GM18519 (cell line): ENCODE measurements around the gene CACNA1S.

Experiments used
- ATAC-seq: cut with Tn5 transposase; IDR thresholded peaks from one replicate; pipeline ENCODE4 v1.9.1; 2021; ENCODE audit warnings: mild to moderate bottlenecking, moderate library complexity; ENCODE audit not compliant: unreplicated experiment, low FRiP score

Gene CACNA1S

DNA sequence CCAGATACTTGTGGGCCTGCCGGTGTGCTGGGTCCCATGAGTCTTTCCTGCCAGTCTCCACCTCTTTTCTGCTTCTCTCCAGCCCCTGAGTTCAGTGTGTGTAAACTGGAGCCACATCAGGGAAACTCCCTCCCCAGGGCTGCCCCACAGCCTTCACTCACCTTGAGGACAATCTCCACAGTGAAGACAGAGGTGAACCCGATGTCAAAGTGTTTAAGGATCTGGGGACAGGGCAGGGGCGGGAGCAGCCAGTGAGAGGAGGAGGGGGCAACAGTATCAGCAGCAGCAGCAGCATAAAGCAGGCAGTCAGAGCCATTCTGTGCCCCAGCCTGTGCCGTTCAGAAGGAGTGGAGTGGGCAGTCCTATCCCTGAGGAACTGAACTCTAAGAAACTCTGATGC is 43.2 kb downstream of the CACNA1S start:
- ATAC-seq = no peak

DNA sequence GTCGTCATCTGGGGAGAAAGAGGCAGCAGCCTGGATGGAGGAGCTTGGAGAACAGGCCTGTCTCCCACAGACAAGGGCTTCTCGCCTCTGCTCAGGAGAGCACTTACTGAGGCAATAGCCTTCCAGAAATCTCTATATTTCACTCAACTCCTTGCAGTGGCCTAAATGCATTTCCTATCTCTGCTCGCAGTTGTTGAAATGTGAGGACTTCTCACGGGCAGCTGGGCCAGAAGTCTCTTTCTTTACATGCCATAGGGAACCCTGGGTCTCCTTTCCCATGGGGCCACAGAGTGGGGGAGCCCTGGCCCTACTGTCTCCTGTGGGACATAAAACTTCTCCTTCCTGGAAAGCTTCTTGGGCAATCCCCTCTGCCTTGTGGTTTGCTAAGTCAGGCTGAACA is 45.2 kb downstream of the CACNA1S start:
- no peak for ATAC-seq

GRCh38 chr1:201065686-201066085 is 46.5 kb downstream of the CACNA1S start:
- no peak for ATAC-seq

- no peak for ATAC-seq
Measured at GRCh38 chr1:201064806-201065205, 47.4 kb downstream of the CACNA1S start.

GRCh38 chr1:201063145-201063544 is 49.1 kb downstream of the CACNA1S start:
- no peak for ATAC-seq

DNA sequence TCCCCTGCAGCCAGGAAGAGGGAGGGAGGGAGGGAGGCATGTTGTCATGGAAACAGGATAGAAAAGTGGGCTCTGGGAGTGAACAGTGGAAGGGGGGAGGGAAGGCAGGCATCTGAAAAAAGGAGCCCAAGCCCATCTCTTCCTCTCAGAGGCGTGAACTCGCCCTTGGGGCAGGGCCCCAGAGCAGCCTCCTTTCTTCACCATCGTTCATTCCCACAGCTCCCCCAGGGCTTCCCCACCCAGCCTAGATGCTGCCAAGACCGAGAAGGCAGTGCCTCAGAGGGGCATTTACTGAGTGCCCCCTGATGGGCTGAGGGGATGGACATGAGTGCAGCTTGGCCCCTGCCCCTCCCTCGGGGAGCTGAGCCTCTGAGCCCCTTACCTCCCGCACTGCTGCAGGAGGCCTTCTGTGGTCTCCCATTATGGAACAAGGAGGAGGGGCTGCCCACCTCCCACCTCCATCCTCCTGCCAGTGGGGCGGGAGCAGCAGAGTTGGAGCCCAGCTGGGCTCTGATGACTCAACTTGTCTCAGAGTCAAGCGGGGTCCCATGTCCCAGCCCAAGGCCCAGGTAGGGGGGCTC is 49.6 kb downstream of the CACNA1S start:
- ATAC-seq = no peak

GRCh38 chr1:201061886-201062285 is 50.3 kb downstream of the CACNA1S start:
- ATAC-seq = no peak

- ATAC-seq = no peak
Measured at GRCh38 chr1:201061049-201061448, 51.2 kb downstream of the CACNA1S start.

DNA sequence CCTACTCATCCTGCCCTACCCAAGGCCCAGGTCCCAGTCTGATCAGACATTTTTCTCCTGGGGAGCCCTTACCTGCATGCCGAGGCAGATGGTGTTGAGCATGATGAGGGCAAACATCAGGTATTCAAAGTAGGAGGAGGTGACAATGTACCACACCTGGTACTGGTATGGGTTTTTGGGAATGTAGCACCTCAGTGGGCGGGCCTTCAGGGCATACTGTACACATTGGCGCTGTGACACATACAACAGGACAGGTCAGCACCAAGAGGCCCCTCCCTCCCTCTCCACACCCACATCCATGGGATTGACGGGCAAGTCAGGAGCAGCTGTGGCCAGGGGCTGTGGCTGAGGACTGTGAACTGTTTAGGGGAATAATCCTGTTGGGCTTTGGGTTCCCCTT is 51.6 kb downstream of the CACNA1S start:
- ATAC-seq = no peak

- no peak for ATAC-seq
Measured at GRCh38 chr1:201059871-201060555, 52.2 kb downstream of the CACNA1S start.

DNA sequence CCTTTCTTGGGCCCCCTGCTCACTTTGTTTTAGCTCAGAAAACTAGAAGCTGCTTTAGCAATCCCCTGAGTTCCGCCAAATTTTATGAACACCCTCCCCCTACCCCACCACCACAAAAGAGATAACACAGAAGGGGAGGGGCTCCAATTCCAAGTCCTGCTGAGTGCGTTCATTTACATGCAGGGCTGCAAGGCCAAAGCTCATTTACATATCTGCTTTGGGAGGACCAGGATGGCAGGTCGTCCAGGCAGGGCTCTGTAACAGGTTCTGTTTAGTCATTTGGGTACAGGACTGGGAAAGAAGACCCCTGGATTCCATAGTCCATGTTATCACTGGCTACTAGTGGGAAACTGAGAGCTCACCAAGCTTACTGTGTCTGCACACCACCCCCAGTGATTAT is 52.8 kb downstream of the CACNA1S start:
- ATAC-seq = no peak

DNA sequence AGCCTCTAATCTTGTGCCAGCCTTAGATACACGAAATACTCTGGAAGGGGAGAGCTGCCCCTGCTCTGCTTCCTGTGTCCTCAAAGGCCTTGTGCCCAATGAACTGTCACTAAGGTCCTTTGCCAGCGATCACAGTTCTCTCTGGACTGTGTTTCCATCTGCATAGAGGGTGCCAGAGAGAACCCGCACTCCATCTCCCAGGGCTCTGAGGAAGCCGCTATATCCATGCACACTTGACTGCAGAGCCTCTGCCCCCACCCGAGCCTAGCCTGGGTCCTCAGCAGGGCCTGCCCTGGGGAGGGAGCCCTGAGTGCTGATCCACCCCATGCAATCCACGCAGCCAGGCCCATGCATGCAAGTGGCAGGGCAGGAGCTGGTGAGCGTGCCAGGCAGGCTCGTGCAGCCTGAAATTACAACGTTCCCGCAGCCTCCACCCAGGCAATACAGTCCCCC is 58.1 kb downstream of the CACNA1S start:
- ATAC-seq = no peak

GRCh38 chr1:201053155-201053860 is 58.9 kb downstream of the CACNA1S start:
- no peak for ATAC-seq

DNA sequence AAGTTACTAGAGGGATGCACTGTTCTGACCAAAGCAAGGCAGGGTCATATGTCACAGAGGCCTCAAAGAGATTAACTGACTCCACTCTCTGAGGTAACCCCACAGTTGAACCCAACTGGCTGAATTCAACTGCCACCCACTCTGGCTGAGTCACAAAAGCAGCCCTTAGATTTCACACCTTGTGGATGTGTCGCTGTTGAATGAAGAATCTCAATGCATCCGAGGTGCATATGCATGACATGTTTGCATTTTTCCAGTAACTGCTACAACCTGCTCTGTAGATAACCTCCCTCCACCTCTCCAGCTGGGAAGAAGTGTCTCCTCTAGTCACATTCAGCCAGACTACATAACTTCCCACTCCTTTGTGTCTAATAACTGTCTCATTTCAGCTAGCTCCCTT is 60.8 kb downstream of the CACNA1S start:
- ATAC-seq = no peak

- ATAC-seq = no peak
Measured at GRCh38 chr1:201050515-201051277, 61.5 kb downstream of the CACNA1S start.

DNA sequence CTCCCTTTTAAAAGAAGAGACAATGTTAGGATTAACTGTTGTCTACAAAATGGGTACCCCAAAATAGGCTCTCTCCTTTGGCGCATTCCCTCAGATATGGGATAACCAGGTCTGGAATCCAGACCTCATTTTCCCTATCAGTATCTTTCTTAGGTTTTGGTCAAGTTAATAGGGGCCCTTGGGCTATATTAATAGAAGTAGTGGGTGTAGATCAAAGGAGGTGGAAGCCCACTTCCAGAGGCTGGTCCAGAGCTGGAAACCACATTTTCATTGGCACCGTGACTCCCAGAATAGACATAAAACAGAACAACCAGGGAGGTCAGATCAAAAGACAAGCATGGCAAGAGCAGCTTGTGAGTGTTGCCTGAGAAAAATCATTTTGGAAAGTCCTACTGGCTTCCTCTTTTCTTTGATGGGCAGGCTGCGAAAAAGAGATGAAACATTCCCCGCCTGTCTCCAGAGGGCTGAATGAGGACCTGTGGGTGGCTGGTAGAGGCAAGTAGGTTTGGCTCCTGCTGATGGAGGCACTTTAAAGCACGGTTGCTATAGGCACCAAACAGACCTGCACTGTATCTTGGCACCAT is 62.9 kb downstream of the CACNA1S start:
- no peak for ATAC-seq

GRCh38 chr1:201048521-201048920 is 63.7 kb downstream of the CACNA1S start:
- no peak for ATAC-seq

- ATAC-seq = no peak
Measured at GRCh38 chr1:201044119-201044518, 68.1 kb downstream of the CACNA1S start.

- no peak for ATAC-seq
Measured at GRCh38 chr1:201042779-201043461, 69.3 kb downstream of the CACNA1S start.

- no peak for ATAC-seq
Measured at GRCh38 chr1:201041011-201041410, 71.2 kb downstream of the CACNA1S start.
